ENCODE data around the gene HPSE.
"Not testable (repeated sequence)": the region's sequence is repeated elsewhere in the genome, so short reads cannot be mapped to it uniquely, and the experiment has no call there.

Gene HPSE

GRCh38 chr4:83329521-83330110 is 5.0 kb downstream of the HPSE start:
- DNase-seq: no peak

- DNase-seq: no peak
Measured at GRCh38 chr4:83328521-83329187, 6.0 kb downstream of the HPSE start.

- DNase-seq: no peak
Measured at GRCh38 chr4:83326546-83326945, 8.1 kb downstream of the HPSE start.

GRCh38 chr4:83325306-83325705 is 9.3 kb downstream of the HPSE start:
- not testable (repeated sequence) for DNase-seq

GRCh38 chr4:83323136-83323535 is 11.5 kb downstream of the HPSE start:
- no peak for DNase-seq

- peak; percentile 73 for DNase-seq
Measured at GRCh38 chr4:83320548-83320947, 14.1 kb downstream of the HPSE start.

GRCh38 chr4:83318666-83319065 is 16.0 kb downstream of the HPSE start:
- no peak for DNase-seq

- no peak for DNase-seq
Measured at GRCh38 chr4:83317671-83318070, 17.0 kb downstream of the HPSE start.

GRCh38 chr4:83316459-83317165 is 18.0 kb downstream of the HPSE start:
- peak; percentile 45 for DNase-seq

GRCh38 chr4:83315341-83315870 is 19.2 kb downstream of the HPSE start:
- no peak for DNase-seq

GRCh38 chr4:83308672-83309071 is 26.0 kb downstream of the HPSE start:
- no peak for DNase-seq

GRCh38 chr4:83307920-83308319 is 26.7 kb downstream of the HPSE start:
- no peak for DNase-seq

- no peak for DNase-seq
Measured at GRCh38 chr4:83305187-83305586, 29.5 kb downstream of the HPSE start.

GRCh38 chr4:83297548-83298260 is 36.9 kb downstream of the HPSE start:
- DNase-seq: no peak

GRCh38 chr4:83293305-83294046 is 41.2 kb downstream of the HPSE start:
- DNase-seq: no peak

- DNase-seq: not testable (repeated sequence)
Measured at GRCh38 chr4:83290059-83290774, 44.4 kb downstream of the HPSE start.

GRCh38 chr4:83288381-83288780 is 46.3 kb downstream of the HPSE start:
- not testable (repeated sequence) for DNase-seq

GRCh38 chr4:83285055-83285407 is 49.6 kb downstream of the HPSE start:
- peak; percentile 54 for DNase-seq

GRCh38 chr4:83284193-83285054 is 50.2 kb downstream of the HPSE start, which contains the start of gene COQ2:
TSS of gene COQ2 (minus strand) at chr4:83284798. CDS start at chr4:83284764, 34 bp downstream.
- DNase-seq: peak; percentile 92

- no peak for DNase-seq
Measured at GRCh38 chr4:83283181-83283580, 51.5 kb downstream of the HPSE start.

GRCh38 chr4:83282049-83282535 is 52.6 kb downstream of the HPSE start:
- peak; percentile 30 for DNase-seq
